Measurements from ENCODE around the gene PROC. TPM values are rescaled to one million over a fixed set of nuclear protein-coding genes. Genes with fewer than 3 reads are reported as not detected.

Gene PROC
- total and polyA plus RNA-seq, 9 of the 15 experiments (the other 6 are each of a cell fraction or from before 2014, with no cell fraction given), result not detected

DNA sequence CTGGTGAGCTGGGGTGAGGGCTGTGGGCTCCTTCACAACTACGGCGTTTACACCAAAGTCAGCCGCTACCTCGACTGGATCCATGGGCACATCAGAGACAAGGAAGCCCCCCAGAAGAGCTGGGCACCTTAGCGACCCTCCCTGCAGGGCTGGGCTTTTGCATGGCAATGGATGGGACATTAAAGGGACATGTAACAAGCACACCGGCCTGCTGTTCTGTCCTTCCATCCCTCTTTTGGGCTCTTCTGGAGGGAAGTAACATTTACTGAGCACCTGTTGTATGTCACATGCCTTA lies 10.5 kb downstream of the PROC start:
- no peaks in the 10 kb centered on the region for H4K20me1 ChIP-seq (replicated peaks; ENCODE audit: control insufficient read depth, insufficient read depth, low read length)
- no peaks in the 10 kb centered on the region for H3K9me3 ChIP-seq (replicated peaks; ENCODE audit: control insufficient read depth, insufficient read depth, low read depth, low read length)
- H3K27ac ChIP-seq (ENCODE audit: extremely low read depth, low read depth, low read length), result no peak overlapping the region
- FAIRE-seq (no peak), ATAC-seq (no peak), DNase-seq (ENCODE audit: extremely low read depth in 1 of 4, low spot score in 3 of 4) (no peak)
- no peak overlapping the region for H3K9ac ChIP-seq (ENCODE audit: insufficient read depth in 1 of 2, low read depth in 2 of 2, low read length in 2 of 2)
- CTCF ChIA-PET (ENCODE audit: low intra/inter-chr PET ratio), result no interaction called here
- H3K4me2 ChIP-seq (ENCODE audit: insufficient read depth, low read length), result no peak overlapping the region
- POLR2A ChIA-PET, result interaction anchor here (0.5 kb wide), 1 partner anchor 9 kb away, joined by 3 read pairs; no protein-coding TSS in a partner anchor
- H3K27me3 ChIP-seq (ENCODE audit: control insufficient read depth in 2 of 2, insufficient read depth in 2 of 2, low read length in 2 of 2), result peaks cover 12 to 57% of the 10 kb centered on the region in 2 experiments; a peak in 4 of 5 replicates
- intact Hi-C loops (cut with micrococcal nuclease) (no loop called here), in situ Hi-C loops (cut with MboI) (no loop called here)
- TF ChIP-seq ATF6 (CRISPR knock-in tag; IDR thresholded peaks at IDR 0.05) (no peak), SREBF2 (CRISPR knock-in tag; IDR thresholded peaks at IDR 0.05) (no peak), ZNF263 (CRISPR knock-in tag; IDR thresholded peaks at IDR 0.05; ENCODE audit: borderline replicate concordance) (no peak), ZNF79 (CRISPR knock-in tag; IDR thresholded peaks at IDR 0.05; ENCODE audit: low read depth) (no peak), ZNF184 (CRISPR knock-in tag; IDR thresholded peaks at IDR 0.05) (no peak), TRIM24 (IDR thresholded peaks at IDR 0.05) (no peak), CBFB (CRISPR knock-in tag; IDR thresholded peaks at IDR 0.05) (no peak), REST (IDR thresholded peaks at IDR 0.05; ENCODE audit: borderline replicate concordance) (no peak), REST (CRISPR knock-in tag; IDR thresholded peaks at IDR 0.05; ENCODE audit: low read depth) (no peak)
- BruUV-seq (replicated peaks), result no TSS peak
- 8% methylated on average over 6 of the region's 6 CpGs for WGBS (ENCODE audit: insufficient coverage, low coverage, missing lambda C conversion rate)
- no peaks in the 10 kb centered on the region for H3K79me2 ChIP-seq (ENCODE audit: control insufficient read depth, insufficient read depth, low read length)
- H3K9me1 ChIP-seq (ENCODE audit: control insufficient read depth, insufficient read depth, low read length), result no peaks in the 10 kb centered on the region
- no peak overlapping the region for H3K4me3 ChIP-seq
- peaks cover 0 to 8% of the 10 kb centered on the region in 2 experiments; a peak in 1 of 5 replicates for H3K4me1 ChIP-seq (replicated peaks in 1 of 2; ENCODE audit: control insufficient read depth in 2 of 2, insufficient read depth in 2 of 2, low read length in 2 of 2)
- no peak overlapping the region for H2AFZ ChIP-seq (ENCODE audit: low read depth, low read length)
- no peaks in the 10 kb centered on the region for H3K36me3 ChIP-seq (ENCODE audit: control insufficient read depth, insufficient read depth, low read length)
